NCI-H748 treated with DMSO at 0.1 percent for 48 hours (cell line): Measurements from ENCODE around the gene NREP.

ENCODE experiments used
- DNase-seq: peaks from one replicate; lab custom pipeline; 2025; lab: John Stamatoyannopoulos, UW

Gene NREP

DNA sequence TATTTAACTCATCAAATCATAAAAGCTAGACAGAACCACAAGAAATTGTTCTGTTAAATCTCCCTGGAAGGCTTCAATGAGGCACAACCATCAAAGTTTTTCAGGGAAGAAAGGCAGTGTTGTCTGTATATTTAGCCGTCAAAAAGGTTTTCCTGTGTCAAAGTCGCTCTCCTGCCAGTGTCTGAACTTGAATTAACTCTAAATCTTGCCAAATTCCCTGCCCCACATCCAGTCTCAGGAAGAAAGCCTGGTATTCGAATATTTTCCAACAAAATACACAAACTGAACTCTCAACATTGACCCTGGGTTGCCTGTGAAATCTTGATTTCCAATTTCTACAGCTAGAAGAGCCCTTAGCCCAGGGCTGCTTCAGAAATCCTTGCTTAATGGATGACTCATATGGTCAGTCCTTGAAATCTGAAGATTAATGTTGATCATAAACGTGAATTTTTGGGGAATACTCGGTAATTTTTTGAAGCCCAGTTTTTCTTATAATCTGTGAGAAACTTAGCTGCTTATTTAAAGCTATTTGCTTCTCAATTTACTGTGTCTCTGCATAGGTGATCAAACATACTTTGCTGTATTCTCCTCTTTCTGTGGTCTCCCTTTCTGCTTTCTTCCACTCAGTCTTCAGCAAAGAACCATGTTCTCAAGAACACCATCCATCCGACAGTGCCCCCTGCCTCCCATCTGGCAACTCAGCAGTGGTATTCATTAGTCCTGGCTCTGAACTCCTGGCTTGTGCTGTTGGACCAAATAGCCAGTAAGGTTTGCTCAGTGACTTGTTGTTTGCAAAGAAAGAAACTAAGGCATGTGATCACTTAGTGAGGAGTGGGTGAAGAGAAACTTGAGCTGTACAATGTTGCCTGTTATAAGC is 58.9 kb downstream of the NREP start:
- DNase-seq = no peak

DNA sequence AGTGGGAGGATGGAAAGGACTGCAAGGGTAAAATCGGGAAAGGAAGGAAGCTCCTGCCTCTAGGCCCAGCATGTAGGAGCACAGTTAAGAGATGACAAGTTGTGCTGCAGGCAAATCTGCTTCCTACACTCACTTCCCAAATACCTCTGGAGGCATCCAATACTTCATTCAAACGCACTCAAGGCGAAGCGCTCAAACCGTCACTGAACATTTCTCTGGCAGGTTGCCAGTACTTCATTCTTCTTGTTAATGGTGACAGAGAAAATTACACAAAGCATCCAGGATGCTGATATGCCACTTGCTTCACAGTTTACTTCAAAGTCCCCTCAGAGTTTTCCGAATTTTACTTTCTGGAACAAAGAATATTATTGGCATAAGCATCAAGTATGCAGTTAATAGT is 59.8 kb downstream of the NREP start:
- DNase-seq = peak; percentile 58

DNA sequence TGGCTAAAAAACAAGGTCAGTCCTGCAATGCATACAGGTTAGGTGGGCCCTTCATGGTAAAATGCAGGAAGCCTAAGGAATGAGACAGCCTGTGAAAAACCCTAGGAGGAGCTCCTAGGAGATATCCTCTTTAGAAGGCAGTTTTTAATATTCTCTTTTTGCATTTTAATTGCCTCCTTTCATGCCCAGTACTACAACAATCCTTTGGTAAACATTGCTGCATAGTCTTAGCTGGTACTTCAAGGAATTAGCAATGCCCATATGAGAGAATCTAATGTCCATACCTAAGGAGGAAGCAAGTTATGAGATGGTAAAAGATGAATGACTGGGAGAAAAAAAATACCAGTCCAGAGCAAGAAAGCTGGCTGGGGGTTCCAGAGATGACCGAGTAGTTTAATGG is 61.0 kb downstream of the NREP start:
- no peak for DNase-seq

DNA sequence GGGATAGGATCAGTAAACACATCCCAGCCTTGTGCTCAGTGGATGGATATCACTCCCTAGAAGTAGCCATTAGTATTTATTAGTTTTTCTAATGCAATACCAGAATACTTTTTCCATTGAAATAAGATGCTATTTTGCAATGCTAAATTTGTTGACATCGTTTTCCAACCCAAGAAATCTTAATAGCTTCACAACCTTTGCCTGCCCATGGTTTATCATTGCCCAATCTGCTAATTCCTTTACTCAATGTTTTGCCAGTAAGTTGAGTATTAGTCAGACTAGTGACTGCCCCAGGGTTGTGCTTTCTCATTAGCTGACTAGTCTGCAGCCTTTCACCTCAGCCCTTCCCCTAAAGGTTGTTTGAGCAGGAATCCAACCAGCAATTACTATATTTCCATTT is 62.9 kb downstream of the NREP start:
- DNase-seq = no peak

DNA sequence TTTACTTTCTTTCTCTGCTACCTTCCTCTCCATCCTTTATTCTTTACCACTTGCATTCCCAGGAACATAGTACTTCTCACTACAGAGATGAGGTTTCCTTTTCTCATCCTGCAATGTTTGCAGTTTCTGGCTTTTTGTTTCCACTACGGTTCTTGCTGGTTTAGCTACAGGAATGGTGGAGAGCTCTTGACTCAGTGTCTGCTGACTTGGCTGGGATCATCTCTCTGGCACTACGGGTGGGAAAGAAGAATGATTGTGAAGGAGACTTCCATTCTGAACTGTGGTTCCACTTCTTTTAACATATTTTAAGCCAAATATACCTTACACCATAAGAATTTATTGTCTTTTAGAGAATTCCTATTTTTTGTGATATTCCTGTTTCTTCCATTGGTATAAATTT is 65.1 kb downstream of the NREP start:
- DNase-seq = no peak

DNA sequence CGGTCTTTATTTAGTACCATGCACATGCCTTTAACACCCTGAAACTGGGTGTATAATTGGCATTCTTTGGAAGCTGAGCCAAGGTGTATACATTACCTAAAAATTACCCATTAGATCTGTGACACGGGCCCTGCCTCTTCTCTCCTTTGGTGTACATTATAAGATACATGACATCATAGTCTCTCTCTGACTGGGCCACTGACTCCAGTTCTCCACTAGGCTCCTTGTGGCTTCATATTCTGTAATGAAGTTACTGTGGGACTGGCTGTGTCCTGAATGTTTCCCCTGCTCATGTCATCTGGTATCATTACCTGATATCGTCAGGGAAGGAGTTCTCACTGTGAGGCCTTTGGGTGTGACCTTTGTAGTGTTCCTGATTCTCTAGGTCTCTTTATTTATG is 65.5 kb downstream of the NREP start:
- DNase-seq = no peak

DNA sequence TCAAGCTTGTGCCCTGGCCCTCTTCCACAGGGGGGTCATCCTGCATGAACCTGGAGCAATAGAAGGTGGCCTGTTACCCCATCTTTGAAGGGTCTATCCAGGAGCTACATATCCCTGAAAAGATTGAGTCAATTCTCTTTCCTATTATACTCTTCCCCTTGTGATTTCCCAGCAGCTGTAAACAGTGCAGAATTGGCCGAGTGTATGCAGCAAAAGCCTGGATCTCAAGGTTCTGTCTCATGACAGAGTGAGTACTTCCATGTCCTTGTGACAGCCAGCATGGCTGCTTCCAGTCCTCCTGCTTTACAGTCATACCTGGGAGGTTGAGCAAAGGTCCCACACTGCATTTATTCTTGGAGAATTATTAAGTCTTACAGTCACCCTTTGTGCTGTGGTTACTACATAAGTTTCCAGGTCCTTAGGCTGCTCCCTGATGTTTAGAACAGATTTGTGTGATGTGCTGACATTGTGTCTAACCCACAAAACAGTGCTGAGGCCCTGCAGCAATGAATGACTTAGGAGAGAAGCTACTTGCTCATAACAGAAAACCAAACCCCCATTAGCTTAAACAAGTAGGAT is 67.5 kb downstream of the NREP start:
- DNase-seq = no peak

DNA sequence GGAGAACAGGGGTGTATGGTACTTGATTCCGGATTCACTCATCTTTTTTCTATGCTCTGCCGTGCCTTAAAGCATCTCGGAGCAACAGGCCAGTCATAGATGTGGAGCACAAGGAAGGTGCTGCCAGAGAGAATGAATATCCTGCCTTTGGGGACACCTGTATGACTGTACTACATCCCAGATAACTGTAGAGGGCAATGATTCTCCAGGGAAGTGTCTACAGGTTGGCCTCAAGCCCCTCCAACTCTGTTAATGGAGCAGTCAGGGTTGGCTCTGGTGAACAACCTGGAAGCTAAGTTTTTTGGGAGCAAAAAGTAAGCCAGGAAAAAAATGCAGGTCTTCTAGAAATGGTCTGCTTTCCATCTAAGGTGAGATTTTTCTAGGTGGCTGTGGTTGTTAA is 71.0 kb downstream of the NREP start:
- DNase-seq = peak; percentile 35

DNA sequence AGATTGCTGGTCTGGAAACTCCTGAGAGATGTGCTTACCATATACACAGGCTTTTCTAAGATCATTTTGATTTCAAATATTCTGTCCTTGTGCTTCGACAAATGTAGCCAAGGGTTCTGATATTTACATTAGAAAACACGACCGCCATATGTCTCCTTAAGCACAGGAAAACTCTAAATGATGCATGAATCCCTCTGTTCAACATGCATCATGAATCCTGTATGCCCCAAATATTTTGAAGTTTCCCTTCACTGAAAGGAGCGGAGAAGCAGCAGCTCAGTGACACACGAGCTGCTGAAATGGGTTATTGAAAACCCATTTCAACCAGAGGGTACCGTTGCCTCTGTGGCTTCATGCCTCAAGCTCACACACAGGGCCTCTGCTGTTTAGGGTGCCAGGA is 74.4 kb downstream of the NREP start:
- DNase-seq = no peak

DNA sequence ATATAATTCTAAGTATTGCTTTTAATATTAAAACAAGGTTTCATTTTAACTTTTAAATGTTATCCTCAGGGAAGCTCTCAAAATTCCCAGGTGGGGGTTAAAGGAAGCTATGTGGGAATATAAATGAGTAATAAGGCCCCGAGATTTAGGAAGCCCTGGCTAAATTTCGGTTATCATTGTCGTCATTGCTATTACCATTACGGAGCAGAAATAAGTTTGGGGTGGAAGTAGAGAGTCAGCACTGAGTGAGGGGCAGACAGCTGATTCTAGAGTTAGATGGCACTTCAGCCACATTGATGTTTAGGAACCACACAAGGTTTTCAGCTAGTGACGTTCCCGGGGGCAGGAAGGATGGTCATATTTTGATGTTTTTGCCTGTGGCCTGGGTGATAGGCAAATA is 74.9 kb downstream of the NREP start:
- no peak for DNase-seq

DNA sequence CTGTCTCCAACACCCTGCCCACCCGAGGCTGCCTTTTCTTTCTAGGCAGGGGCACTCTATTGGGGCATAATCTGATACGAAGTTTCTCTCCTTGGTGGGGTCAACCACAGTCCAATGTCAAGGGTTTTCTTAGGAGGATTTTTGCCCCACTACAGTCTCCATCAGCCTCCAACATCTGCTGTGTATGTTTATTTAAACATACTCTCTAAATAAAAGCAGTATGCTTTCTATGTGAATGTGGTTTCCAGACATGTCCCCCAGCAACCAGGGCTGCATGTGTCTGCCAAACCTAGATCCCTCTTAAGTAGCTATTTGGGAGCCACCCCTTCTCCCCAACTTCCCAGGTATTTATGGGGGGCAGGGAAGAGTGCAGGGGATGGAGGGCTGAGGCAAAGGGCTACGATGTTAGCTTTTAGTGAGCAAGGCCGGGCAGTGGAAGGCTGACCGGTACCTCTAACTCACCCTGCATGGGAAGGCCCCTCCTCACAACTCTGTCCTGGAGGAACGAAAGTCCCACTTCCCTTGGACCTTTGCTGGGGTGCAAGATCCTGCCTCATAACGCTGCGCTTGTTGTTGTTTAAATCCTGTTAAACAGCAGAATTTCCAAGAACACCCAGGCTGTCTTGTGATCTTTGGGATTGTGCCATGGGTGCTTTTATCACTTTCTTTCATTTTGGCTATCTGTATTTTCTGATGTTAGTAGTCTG is 75.4 kb downstream of the NREP start:
- DNase-seq = no peak

DNA sequence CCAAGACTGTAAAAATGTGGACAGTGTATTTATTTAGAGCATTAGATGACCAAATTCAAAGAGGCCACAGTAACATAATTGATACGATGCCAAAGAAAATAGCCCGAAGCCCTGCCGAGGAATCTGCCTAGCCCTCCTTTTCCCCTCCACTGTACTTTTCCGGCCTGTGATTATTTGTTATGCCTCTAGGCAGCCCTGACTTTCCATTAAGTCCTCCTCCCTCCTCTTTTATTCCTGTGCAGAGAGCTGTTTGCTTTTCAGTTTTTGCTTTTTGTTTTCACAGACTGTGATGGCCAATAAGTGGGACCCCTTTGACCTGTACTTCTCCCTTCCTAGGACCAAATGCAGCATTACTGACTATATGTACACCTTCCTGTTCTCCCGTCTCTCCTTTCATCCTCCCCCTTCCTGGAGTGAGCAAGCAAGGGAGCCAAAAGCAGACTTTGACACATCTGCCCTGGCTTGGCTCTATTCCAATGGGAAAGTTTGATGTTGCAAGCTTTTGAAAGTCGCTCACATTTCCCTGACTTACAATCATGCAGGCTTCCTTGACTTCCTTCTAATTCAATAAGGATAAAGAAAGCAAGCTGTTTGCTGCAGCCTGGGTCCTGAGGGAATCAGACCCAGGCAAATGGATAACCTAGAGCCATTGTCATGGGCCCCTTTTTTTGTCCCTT is 76.1 kb downstream of the NREP start:
- DNase-seq = peak; percentile 97

DNA sequence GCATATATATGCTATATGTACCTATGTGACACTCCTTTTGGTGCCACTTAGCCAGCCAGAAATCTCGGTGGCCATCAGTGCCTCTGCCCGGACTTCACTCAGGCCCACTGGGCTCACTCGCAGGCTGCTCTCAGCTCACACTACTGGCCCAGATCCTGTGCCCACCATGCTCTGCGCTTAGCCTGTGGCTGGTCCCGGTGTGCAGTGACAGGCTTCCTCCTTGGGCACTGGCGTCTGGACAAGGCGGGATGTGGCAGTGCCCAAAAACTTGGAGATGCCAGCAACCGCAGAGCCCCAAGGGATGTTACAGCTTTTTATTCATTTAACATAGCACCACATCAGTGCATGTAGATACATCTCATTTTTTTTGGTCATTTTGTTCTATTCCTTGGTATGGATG is 77.4 kb downstream of the NREP start:
- no peak for DNase-seq
